ENCODE results near the gene GLA. TPM values are rescaled to one million over a fixed set of nuclear protein-coding genes. Genes with fewer than 3 reads are reported as not detected.

Gene GLA
- total and polyA plus RNA-seq, 2 of the 13 experiments (the other 11 are each of a cell fraction or from before 2014, with no cell fraction given): 31.4 to 59.3 TPM

Other genes starting within 250 kb of the GLA start
- 0.03 and 0.04 TPM in 2 replicates for gene DRP2, start 188.1 kb downstream of the GLA start, total RNA-seq (2016; rRNA removed; fragmentation: Illumina TruSeq; extraction: Trizol)
- gene DRP2, start 188.1 kb downstream of the GLA start, polyA plus RNA-seq (2011; rRNA removed): 0.07 and 0.09 TPM in 2 replicates
- not detected in 2 replicates for gene TAF7L, start 116.6 kb downstream of the GLA start, total RNA-seq (2016; rRNA removed; fragmentation: Illumina TruSeq; extraction: Trizol)
- gene TAF7L, start 116.6 kb downstream of the GLA start, polyA plus RNA-seq (2011; rRNA removed): 0.05 TPM in 1 of 2 replicates, not detected in the other
- gene TIMM8A, start 59.2 kb downstream of the GLA start, total RNA-seq (2016; rRNA removed; fragmentation: Illumina TruSeq; extraction: Trizol): 25.5 and 36.6 TPM in 2 replicates
- gene TIMM8A, start 59.2 kb downstream of the GLA start, polyA plus RNA-seq (2011; rRNA removed): 6.1 and 7.3 TPM in 2 replicates
- not detected in 2 replicates for gene BTK, start 21.7 kb downstream of the GLA start, total RNA-seq (2016; rRNA removed; fragmentation: Illumina TruSeq; extraction: Trizol)
- gene BTK, start 21.7 kb downstream of the GLA start, polyA plus RNA-seq (2011; rRNA removed): not detected in 2 replicates
- gene RPL36A, start 16.9 kb downstream of the GLA start, total RNA-seq (2016; rRNA removed; fragmentation: Illumina TruSeq; extraction: Trizol): 1,152 and 1,356 TPM in 2 replicates
- gene RPL36A, start 16.9 kb downstream of the GLA start, polyA plus RNA-seq (2011; rRNA removed): 1,716 and 1,794 TPM in 2 replicates
- gene HNRNPH2, start 297 bp upstream of the GLA start, total RNA-seq (2016; rRNA removed; fragmentation: Illumina TruSeq; extraction: Trizol): 56.9 and 80.1 TPM in 2 replicates
- gene HNRNPH2, start 297 bp upstream of the GLA start, polyA plus RNA-seq (2011; rRNA removed): 19.8 and 23.8 TPM in 2 replicates
- gene ARMCX4, start 77.5 kb upstream of the GLA start, total RNA-seq (2016; rRNA removed; fragmentation: Illumina TruSeq; extraction: Trizol): not detected in 2 replicates
- not detected in 2 replicates for gene ARMCX4, start 77.5 kb upstream of the GLA start, polyA plus RNA-seq (2011; rRNA removed)
- gene ARMCX1, start 142.6 kb upstream of the GLA start, total RNA-seq (2016; rRNA removed; fragmentation: Illumina TruSeq; extraction: Trizol): not detected in 2 replicates
- gene ARMCX1, start 142.6 kb upstream of the GLA start, polyA plus RNA-seq (2011; rRNA removed): not detected in 2 replicates
- 18.6 and 19.4 TPM in 2 replicates for gene ARMCX6, start 210.1 kb upstream of the GLA start, total RNA-seq (2016; rRNA removed; fragmentation: Illumina TruSeq; extraction: Trizol)
- 16.0 and 23.3 TPM in 2 replicates for gene ARMCX6, start 210.1 kb upstream of the GLA start, polyA plus RNA-seq (2011; rRNA removed)
- 24.7 and 28.3 TPM in 2 replicates for gene ARMCX3, start 215.2 kb upstream of the GLA start, total RNA-seq (2016; rRNA removed; fragmentation: Illumina TruSeq; extraction: Trizol)
- 15.1 and 19.9 TPM in 2 replicates for gene ARMCX3, start 215.2 kb upstream of the GLA start, polyA plus RNA-seq (2011; rRNA removed)

All from HepG2 (cell line).